MCF 10A (cell line): ENCODE measurements around the gene GPSM1. TPM values are rescaled to one million over a fixed set of nuclear protein-coding genes. Genes with fewer than 3 reads are reported as not detected.
A peak's percentile ranks its signal among the peaks of the same experiment; 100 is the strongest.

Source experiments
- BruUV-seq: library from RNA; stranded (reverse); fragments of 400-500 nt; replicated peaks from 2 replicates; lab custom pipeline; 2021; lab: Mats Ljungman, UMichigan
- CTCF ChIA-PET: fragments of 300-600 bp; sonication (Branson Sonifier 250); formaldehyde crosslinking; extraction: SDS; loops from one replicate; lab custom pipeline; 2021; ENCODE audit warnings: antibody characterized with exemption, inconsistent platforms; lab: Yijun Ruan, JAX
- POLR2A ChIA-PET: fragments of 300-600, 350-650 bp; sonication (Branson Sonifier 250); formaldehyde crosslinking; extraction: SDS; loops from one replicate; lab custom pipeline; 2020; ENCODE audit warnings: antibody characterized with exemption, inconsistent platforms; lab: Yijun Ruan, JAX
- DNase-seq: peaks from one replicate; pipeline ENCODE4 v3.0.0-alpha.2; 2018; ENCODE audit not compliant: unreplicated experiment
- H3K27ac Mint-ChIP-seq: one replicate; pipeline ENCODE4 v1.8.0; 2022; ENCODE audit warnings: mild to moderate bottlenecking, low read depth, mixed read lengths; ENCODE audit not compliant: unreplicated experiment
- H3K27me3 Mint-ChIP-seq: one replicate; pipeline ENCODE4 v1.8.0; 2022; ENCODE audit warnings: mixed read lengths; ENCODE audit not compliant: insufficient read depth, unreplicated experiment
- H3K36me3 Mint-ChIP-seq: one replicate; pipeline ENCODE4 v1.8.0; 2022; ENCODE audit warnings: mild to moderate bottlenecking, moderate library complexity, mixed read lengths; ENCODE audit not compliant: insufficient read depth, unreplicated experiment
- H3K4me1 Mint-ChIP-seq: one replicate; pipeline ENCODE4 v1.8.0; 2022; ENCODE audit warnings: mixed read lengths; ENCODE audit not compliant: insufficient read depth, unreplicated experiment
- H3K4me3 Mint-ChIP-seq: one replicate; pipeline ENCODE4 v1.8.0; 2022; ENCODE audit warnings: mild to moderate bottlenecking, moderate library complexity, mixed read lengths; ENCODE audit not compliant: unreplicated experiment
- H3K9me3 Mint-ChIP-seq: one replicate; pipeline ENCODE4 v1.8.0; 2022; ENCODE audit warnings: mixed read lengths; ENCODE audit not compliant: unreplicated experiment
- intact Hi-C: fragments of 100-400 bp; cut with micrococcal nuclease; formaldehyde crosslinking; loops from 2 replicates; pipeline ENCODE4 v1.14.1; 2022
- total RNA-seq: library from RNA; stranded (reverse); gene quantifications from 2 replicates; pipeline ENCODE4 v1.2.3, GENCODE V29; 2022
- TF ChIP-seq, protein P1 (sequence below): fragments of 200-600 bp; IDR thresholded peaks from one replicate; pipeline ENCODE4 v1.8.0; 2022; ENCODE audit warnings: antibody characterized with exemption, mild to moderate bottlenecking; ENCODE audit not compliant: unreplicated experiment

GPSM1 gene
- total RNA-seq, 1 experiment from 2014 or later, result 15.5 TPM

- TSS peak; percentile 33 for BruUV-seq
- TF ChIP-seq, protein P1, sequence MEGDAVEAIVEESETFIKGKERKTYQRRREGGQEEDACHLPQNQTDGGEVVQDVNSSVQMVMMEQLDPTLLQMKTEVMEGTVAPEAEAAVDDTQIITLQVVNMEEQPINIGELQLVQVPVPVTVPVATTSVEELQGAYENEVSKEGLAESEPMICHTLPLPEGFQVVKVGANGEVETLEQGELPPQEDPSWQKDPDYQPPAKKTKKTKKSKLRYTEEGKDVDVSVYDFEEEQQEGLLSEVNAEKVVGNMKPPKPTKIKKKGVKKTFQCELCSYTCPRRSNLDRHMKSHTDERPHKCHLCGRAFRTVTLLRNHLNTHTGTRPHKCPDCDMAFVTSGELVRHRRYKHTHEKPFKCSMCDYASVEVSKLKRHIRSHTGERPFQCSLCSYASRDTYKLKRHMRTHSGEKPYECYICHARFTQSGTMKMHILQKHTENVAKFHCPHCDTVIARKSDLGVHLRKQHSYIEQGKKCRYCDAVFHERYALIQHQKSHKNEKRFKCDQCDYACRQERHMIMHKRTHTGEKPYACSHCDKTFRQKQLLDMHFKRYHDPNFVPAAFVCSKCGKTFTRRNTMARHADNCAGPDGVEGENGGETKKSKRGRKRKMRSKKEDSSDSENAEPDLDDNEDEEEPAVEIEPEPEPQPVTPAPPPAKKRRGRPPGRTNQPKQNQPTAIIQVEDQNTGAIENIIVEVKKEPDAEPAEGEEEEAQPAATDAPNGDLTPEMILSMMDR, result no peak
- Mint-ChIP-seq H3K27ac (peak overlapping the region; percentile 51), H3K27me3 (no peaks in the 10 kb centered on the region), H3K36me3 (peaks cover 5% of the 10 kb centered on the region), H3K4me3 (no peak overlapping the region), H3K9me3 (no peaks in the 10 kb centered on the region), H3K4me1 (no peaks in the 10 kb centered on the region)
- ChIA-PET CTCF (interaction anchor here (0.6 to 2.0 kb wide), 9 partner anchors 13 to 1249 kb away, joined by 3 to 9 read pairs (median 4); no protein-coding TSS in a partner anchor), POLR2A (interaction anchor here (0.5 to 2.1 kb wide), 10 partner anchors 8 to 401 kb away, joined by 3 to 15 read pairs (median 4); partner anchors contain the start of genes GPSM1, SNAPC4 and UBAC1)
- intact Hi-C loops, result no loop called here
- DNase-seq, result no peak
These were observed 35.1 kb downstream of the GPSM1 start for GRCh38 chr9:136362450-136362784.

- Mint-ChIP-seq H3K9me3 (no peaks in the 10 kb centered on the region), H3K4me1 (no peaks in the 10 kb centered on the region), H3K4me3 (peak within 1 kb of the TSS; percentile 74), H3K27ac (peak within 1 kb of the TSS; percentile 51), H3K36me3 (peaks cover 5% of the 10 kb centered on the region), H3K27me3 (no peaks in the 10 kb centered on the region)
- no TSS peak for BruUV-seq
- peak; percentile 96 for DNase-seq
- ChIA-PET POLR2A (interaction anchor here (0.5 to 2.1 kb wide), 16 partner anchors 9 to 460 kb away, joined by 3 to 15 read pairs (median 4); partner anchors contain the start of genes GPSM1, SNAPC4 and UBAC1), CTCF (interaction anchor here (0.6 to 2.3 kb wide), 18 partner anchors 11 to 1248 kb away, joined by 3 to 9 read pairs (median 4); no protein-coding TSS in a partner anchor)
- intact Hi-C loops, result loop anchor here (1.0 kb wide), 1 partner anchor 24 kb away; no protein-coding TSS in a partner anchor
- TF ChIP-seq, protein P1, result peak; percentile 90
These were observed 36.0 kb downstream of the GPSM1 start, which contains the start of gene DNLZ for GRCh38 chr9:136363106-136363948. TSS of gene DNLZ (minus strand) at chr9:136363744. CDS start at chr9:136363714, 30 bp downstream.

- Mint-ChIP-seq H3K27ac (no peak overlapping the region), H3K36me3 (peaks cover 5% of the 10 kb centered on the region), H3K4me3 (peak overlapping the region; percentile 74), H3K27me3 (no peaks in the 10 kb centered on the region), H3K4me1 (no peaks in the 10 kb centered on the region), H3K9me3 (no peaks in the 10 kb centered on the region)
- BruUV-seq, result TSS peak; percentile 37
- TF ChIP-seq, protein P1, result no peak
- ChIA-PET POLR2A (interaction anchor here (0.6 to 2.1 kb wide), 11 partner anchors 10 to 460 kb away, joined by 3 to 15 read pairs (median 5); partner anchors contain the start of genes SNAPC4 and UBAC1), CTCF (interaction anchor here (0.6 to 2.3 kb wide), 16 partner anchors 10 to 632 kb away, joined by 3 to 9 read pairs (median 4); no protein-coding TSS in a partner anchor)
- intact Hi-C loops, result loop anchor here (1.0 kb wide), 1 partner anchor 25 kb away; no protein-coding TSS in a partner anchor
- no peak for DNase-seq
These were observed 36.8 kb downstream of the GPSM1 start for GRCh38 chr9:136363949-136364748.
